ENCODE results near the gene CUL2.
"Not testable (repeated sequence)": the region's sequence is repeated elsewhere in the genome, so short reads cannot be mapped to it uniquely, and the experiment has no call there.

Gene CUL2

GRCh38 chr10:35019041-35020024 is 70.8 kb downstream of the CUL2 start:
- DNase-seq (ENCODE audit: low read depth), result no peak

- no peak for DNase-seq (ENCODE audit: low read depth)
These were observed 72.5 kb downstream of the CUL2 start for GRCh38 chr10:35017608-35018007.

- no peak for DNase-seq (ENCODE audit: low read depth)
These were observed 74.2 kb downstream of the CUL2 start for GRCh38 chr10:35015843-35016408.

- DNase-seq (ENCODE audit: low read depth), result no peak
These were observed 77.4 kb downstream of the CUL2 start for GRCh38 chr10:35012781-35013180.

GRCh38 chr10:35011771-35012191 is 78.4 kb downstream of the CUL2 start:
- no peak for DNase-seq (ENCODE audit: low read depth)

GRCh38 chr10:35007858-35008301 is 82.3 kb downstream of the CUL2 start:
- DNase-seq (ENCODE audit: low read depth), result no peak

- no peak for DNase-seq (ENCODE audit: low read depth)
These were observed 83.3 kb downstream of the CUL2 start for GRCh38 chr10:35006836-35007235.

GRCh38 chr10:35005868-35006267 is 84.3 kb downstream of the CUL2 start:
- no peak for DNase-seq (ENCODE audit: low read depth)

- no peak for DNase-seq (ENCODE audit: low read depth)
These were observed 85.5 kb downstream of the CUL2 start for GRCh38 chr10:35004651-35005050.

GRCh38 chr10:35003906-35004305 is 86.2 kb downstream of the CUL2 start:
- no peak for DNase-seq (ENCODE audit: low read depth)

- DNase-seq (ENCODE audit: low read depth), result no peak
These were observed 89.2 kb downstream of the CUL2 start for GRCh38 chr10:35000936-35001335.

GRCh38 chr10:34999532-34999931 is 90.6 kb downstream of the CUL2 start:
- no peak for DNase-seq (ENCODE audit: low read depth)

GRCh38 chr10:34998940-34999339 is 91.2 kb downstream of the CUL2 start:
- no peak for DNase-seq (ENCODE audit: low read depth)

- DNase-seq (ENCODE audit: low read depth), result no peak
These were observed 93.3 kb downstream of the CUL2 start for GRCh38 chr10:34996843-34997242.

GRCh38 chr10:34995925-34996324 is 94.2 kb downstream of the CUL2 start:
- DNase-seq (ENCODE audit: low read depth), result no peak

- DNase-seq (ENCODE audit: low read depth), result no peak
These were observed 95.5 kb downstream of the CUL2 start for GRCh38 chr10:34994565-34995142.

GRCh38 chr10:34993782-34994181 is 96.4 kb downstream of the CUL2 start:
- no peak for DNase-seq (ENCODE audit: low read depth)

GRCh38 chr10:34991117-34991516 is 99.0 kb downstream of the CUL2 start:
- not testable (repeated sequence) for DNase-seq (ENCODE audit: low read depth)

- DNase-seq (ENCODE audit: low read depth), result no peak
These were observed 101.6 kb downstream of the CUL2 start for GRCh38 chr10:34988397-34989067.

GRCh38 chr10:34985823-34986222 is 104.3 kb downstream of the CUL2 start:
- no peak for DNase-seq (ENCODE audit: low read depth)

GRCh38 chr10:34985146-34985545 is 105.0 kb downstream of the CUL2 start:
- DNase-seq (ENCODE audit: low read depth), result no peak

- no peak for DNase-seq (ENCODE audit: low read depth)
These were observed 108.3 kb downstream of the CUL2 start for GRCh38 chr10:34981844-34982243.
